ENCODE measurements around the gene ATP6V1C2.

- TF ChIP-seq ILK (tag; IDR thresholded peaks at IDR 0.05; ENCODE audit: borderline replicate concordance, low read depth), result no peak
- no peak for TF ChIP-seq EP300 (IDR thresholded peaks at IDR 0.05; ENCODE audit: low read length)
- no peak for TF ChIP-seq FOXM1 (IDR thresholded peaks at IDR 0.05; ENCODE audit: low read depth)
- no peak for TF ChIP-seq FOXM1 (CRISPR knock-in tag; IDR thresholded peaks at IDR 0.05; ENCODE audit: low read depth)
Observed at GRCh38 chr2:10812362-10813162, 91.1 kb downstream of the ATP6V1C2 start, which contains the start of gene PDIA6.

Data from K562 (cell line).